ENCODE measurements around the gene CXCR5. TPM values are rescaled to one million over a fixed set of nuclear protein-coding genes. Genes with fewer than 3 reads are reported as not detected.
"Not testable (repeated sequence)": the region's sequence is repeated elsewhere in the genome, so short reads cannot be mapped to it uniquely, and the experiment has no call there.

Gene CXCR5
- total RNA-seq (2014; rRNA removed; shearing (Covaris generic)), result 0.02 TPM in 1 of 2 replicates, not detected in the other
- polyA plus RNA-seq (2014; cell fraction: nucleus; rRNA removed), result not detected in 2 replicates

GRCh38 chr11:118883368-118884071, at the start of gene CXCR5:
TSS of gene CXCR5 (plus strand) at chr11:118883892. CDS start at chr11:118883942, 50 bp downstream.
- no peak for DNase-seq (ENCODE audit: extremely low read depth, low read depth)

- DNase-seq (ENCODE audit: extremely low read depth, low read depth), result no peak
Measured at GRCh38 chr11:118834427-118835028, 49.2 kb upstream of the CXCR5 start.

- no peak for DNase-seq (ENCODE audit: extremely low read depth, low read depth)
Measured at GRCh38 chr11:118837868-118838267, 45.8 kb upstream of the CXCR5 start.

- no peak for DNase-seq (ENCODE audit: extremely low read depth, low read depth)
Measured at GRCh38 chr11:118838905-118839553, 44.7 kb upstream of the CXCR5 start.

GRCh38 chr11:118841469-118842242, 42.0 kb upstream of the CXCR5 start:
- DNase-seq (ENCODE audit: extremely low read depth, low read depth), result no peak

DNA sequence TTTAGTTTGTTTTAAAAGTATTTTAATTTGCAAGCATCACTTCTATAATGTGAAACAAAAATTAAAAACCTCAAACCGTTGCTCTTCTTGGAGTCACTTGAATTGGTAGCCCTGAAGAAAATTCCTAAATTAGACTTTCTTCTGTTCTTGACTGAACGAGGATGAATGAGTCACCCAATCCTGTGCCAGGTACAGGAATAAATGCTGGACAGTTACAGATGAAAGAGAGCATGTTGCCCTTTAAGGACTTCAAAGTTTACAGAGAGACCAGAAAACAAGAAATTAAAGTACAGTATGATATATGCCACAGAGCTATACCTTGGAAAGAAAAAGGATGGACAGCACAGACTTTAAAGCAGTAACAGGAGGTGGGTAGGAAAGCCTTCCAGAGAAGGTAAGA, 41.3 kb upstream of the CXCR5 start:
- DNase-seq (ENCODE audit: extremely low read depth, low read depth), result no peak

DNA sequence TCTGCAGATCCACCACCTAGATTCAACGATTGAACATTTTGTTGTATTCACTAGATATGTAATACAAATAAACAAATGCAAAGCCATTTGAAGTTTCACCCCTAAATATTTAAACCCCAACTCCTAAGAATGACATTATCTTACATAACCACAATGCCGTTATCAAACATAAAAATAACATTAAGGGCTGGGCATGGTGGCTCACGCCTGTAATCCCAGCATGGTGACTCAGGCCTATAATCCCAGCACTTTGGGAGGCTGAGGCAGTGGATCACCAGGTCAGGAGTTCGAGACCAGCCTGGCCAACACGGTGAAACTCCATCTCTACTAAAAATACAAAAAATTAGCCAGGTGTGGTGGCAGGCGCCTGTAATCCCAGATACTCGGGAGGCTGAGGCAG, 40.8 kb upstream of the CXCR5 start:
- DNase-seq (ENCODE audit: extremely low read depth, low read depth), result not testable (repeated sequence)

DNA sequence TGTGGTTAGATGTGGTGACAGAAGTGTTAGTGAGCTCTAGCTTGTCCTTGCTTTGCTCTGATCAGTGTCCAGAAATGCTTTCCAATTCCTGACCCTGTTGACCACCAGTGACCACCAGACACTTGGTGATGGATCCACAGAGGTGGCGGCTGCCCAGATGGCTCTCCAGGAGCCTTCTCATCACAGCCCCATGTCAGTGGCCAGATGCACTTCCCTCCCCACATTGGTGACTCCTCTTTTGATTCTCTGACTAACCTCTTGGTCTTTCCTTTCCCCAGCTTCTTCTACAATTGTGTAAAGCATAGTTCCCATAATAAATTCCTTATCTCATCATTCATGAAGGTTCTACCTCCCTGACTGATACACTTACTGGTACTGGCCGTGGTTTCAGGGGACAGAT, 40.1 kb upstream of the CXCR5 start:
- DNase-seq (ENCODE audit: extremely low read depth, low read depth), result no peak

GRCh38 chr11:118845369-118845768, 38.3 kb upstream of the CXCR5 start:
- DNase-seq (ENCODE audit: extremely low read depth, low read depth), result no peak

DNA sequence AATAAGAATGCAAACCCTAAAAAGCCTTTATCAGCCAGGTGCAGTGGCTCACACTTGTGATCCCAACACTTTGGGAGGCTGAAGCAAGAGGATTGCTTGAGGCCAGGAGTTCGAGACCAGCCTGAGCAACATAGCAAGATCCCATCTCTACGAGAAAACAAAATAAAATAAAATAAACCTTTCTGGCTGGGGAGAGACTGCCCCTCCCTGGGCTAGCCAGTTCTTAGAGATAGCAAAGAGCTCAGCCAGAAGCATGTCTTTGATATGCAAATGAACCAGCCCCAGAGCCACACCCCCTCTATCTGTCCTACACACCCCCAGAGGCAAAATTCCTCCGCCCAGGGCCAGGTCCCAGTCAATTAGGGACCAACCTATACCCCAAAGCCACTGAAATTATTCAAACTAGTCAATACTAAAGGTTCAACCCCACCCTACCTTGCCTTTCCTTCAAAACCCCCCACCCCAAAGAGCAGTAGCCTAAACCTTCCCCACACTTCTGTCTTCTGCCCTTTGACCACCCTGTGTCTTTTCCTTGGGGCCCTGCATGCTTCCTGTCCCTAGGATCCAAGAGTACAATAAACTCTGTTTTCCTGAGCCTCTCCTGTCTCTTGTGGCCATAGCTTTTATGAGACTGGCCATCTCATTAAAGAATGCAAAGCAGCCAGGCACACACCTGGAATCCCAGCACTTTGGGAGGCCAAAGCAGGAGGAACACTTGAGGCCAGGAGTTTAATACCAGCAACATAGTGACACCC, 37.3 kb upstream of the CXCR5 start:
- DNase-seq (ENCODE audit: extremely low read depth, low read depth), result no peak

- DNase-seq (ENCODE audit: extremely low read depth, low read depth), result no peak
Measured at GRCh38 chr11:118849825-118850224, 33.9 kb upstream of the CXCR5 start.

DNA sequence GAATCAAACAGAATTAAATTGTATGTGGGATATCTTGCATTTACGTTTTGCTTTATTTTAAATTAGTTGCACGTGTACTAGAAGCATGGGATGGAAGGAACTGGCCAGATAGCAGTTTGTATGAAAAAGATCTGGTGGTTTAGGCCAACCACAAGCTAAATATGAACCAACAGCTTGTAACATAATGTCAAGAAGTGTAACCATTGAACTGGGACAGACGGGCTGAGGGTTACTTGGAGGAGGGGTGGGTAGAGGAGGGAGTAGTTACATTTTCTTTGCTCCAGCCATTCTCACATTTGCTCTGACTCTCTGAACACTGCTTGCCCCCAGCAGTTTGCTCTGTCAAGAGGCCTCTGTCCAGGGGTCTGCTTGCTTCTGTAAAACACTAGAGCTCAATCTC, 31.7 kb upstream of the CXCR5 start:
- DNase-seq (ENCODE audit: extremely low read depth, low read depth), result no peak

GRCh38 chr11:118853678-118854077, 30.0 kb upstream of the CXCR5 start:
- no peak for DNase-seq (ENCODE audit: extremely low read depth, low read depth)

DNA sequence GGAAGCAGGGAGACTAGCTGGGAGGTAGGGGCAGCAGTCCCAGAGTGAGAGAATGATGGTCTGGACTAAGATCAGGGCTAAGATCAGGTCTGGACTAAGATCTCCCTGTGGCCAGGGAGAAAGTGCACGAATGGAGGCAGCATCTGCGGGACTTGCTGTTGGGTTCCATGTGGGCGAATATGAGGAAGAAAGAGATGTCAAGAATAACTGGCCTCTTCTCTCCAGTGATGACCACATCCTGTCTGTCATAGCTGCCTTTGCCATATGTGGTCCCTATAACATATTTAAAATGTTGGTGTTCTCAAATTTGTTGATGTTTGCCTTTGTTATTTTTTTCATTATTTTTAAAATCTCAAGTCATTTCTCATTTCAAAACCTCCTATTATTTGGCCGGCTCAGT, 27.4 kb upstream of the CXCR5 start:
- DNase-seq (ENCODE audit: extremely low read depth, low read depth), result no peak

DNA sequence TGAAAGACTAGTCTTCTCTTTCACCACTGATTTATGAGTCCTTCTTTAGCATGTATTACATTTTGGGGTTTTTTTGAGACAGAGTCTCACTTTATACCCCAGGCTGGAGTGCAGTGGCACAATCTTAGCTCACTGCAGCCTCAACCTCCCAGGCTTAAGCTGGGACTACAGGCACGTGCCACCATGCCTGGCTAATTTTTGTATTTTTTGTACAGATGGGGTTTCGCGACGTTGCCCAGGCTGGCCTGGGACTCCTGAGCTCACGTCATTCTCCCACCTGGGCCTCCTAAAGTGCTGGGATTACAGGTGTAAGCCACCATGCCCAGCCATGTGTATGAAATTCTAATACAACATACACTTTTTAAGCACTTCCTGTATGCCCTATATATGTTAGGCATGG, 26.3 kb upstream of the CXCR5 start:
- DNase-seq (ENCODE audit: extremely low read depth, low read depth), result no peak

DNA sequence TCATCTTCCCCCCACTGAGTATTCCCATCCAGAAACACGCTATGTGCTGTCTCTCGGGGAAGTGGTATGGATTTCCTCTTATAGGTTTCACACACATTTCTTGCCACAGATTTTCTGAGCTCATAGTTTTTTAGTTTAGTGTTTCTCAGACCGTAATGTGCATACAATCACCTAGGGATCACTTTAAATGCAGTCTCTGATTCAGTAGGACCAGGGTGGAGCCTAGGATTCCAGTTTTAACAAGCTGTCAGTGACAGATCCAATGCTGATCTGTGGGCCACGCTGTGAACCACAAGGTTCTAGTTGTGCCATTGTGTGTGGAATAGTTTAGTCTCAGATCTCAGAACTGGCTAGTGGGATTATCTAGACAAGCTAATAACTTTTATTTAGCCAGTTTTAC, 23.7 kb upstream of the CXCR5 start:
- no peak for DNase-seq (ENCODE audit: extremely low read depth, low read depth)

GRCh38 chr11:118868659-118869058, 15.0 kb upstream of the CXCR5 start:
- DNase-seq (ENCODE audit: extremely low read depth, low read depth), result no peak

DNA sequence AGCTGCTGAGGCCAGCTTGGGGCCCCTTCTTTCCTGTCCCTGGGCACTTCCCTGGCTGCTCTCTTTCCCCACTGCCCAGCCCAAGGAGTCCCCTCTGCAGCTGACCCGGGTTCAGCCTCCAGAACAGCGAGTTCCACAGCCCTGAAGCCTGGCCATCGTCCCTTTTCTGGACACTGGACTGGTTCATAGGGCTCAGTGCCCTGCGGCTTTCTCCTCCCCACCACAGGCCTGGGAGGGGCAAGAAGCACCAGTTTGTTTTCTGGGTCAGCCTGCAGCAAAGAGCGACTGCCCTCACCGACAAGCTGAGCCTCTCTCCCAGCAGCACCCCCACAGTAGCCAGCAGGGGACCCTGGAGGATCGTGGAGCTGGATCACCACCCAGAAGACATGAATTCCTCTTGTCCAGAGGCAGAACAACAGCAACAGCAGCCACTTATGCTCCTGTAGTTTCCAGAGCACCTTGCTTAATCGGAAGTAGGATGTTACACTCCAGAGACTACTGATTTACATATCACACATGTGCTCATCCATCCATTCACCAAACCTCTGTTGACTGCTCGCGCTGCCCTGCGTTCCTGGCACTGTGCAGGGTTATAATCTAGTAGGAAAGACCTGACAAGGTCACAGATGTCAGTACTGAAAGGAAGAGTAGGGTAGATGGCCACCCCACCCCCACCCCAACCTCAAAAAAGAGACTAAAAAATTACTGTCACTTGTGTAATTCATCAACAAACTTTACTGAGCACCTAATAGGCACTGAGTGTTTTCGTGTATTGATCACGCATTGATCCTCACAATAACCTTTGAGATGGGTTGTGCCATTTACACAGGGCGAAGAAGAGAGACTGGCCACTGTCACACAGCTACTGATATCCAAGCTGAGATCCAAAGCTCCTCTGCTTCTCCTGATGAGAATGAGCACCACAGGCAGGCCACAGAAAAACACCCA, 13.0 kb upstream of the CXCR5 start:
- no peak for DNase-seq (ENCODE audit: extremely low read depth, low read depth)

DNA sequence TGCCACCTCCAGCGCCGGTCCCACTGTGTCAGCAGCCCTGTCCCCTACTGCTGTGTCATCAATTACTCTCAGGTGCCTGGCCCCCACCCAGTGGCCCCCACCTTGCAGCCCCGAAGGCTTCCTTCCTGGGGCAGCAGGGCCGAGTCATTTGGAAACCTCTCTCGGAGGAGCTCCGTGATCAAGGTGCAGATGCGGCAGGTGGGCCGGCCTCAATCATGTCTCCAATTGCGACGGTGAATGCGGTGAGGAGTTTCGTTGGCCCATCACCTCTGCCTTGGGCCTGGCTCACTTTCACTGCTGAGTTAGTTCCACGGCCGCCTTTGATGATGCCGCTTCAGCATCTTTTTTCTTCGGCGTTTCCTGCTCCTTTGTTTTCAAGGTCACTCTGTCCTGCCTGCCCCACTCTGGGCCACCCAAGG, 11.3 kb upstream of the CXCR5 start:
- DNase-seq (ENCODE audit: extremely low read depth, low read depth), result no peak

Data from NCI-H460 (cell line).